HG03159 (cell line): ENCODE measurements around the gene HSDL1.

Experiments used
- ATAC-seq: cut with Tn5 transposase; IDR thresholded peaks from one replicate; pipeline ENCODE4 v1.9.1; 2021; ENCODE audit warnings: mild to moderate bottlenecking, moderate library complexity; ENCODE audit not compliant: unreplicated experiment

Gene HSDL1

GRCh38 chr16:84110527-84110926 lies 34.5 kb downstream of the HSDL1 start:
- no peak for ATAC-seq

GRCh38 chr16:84109598-84110335 lies 35.2 kb downstream of the HSDL1 start:
- no peak for ATAC-seq

GRCh38 chr16:84107921-84108320 lies 37.1 kb downstream of the HSDL1 start:
- no peak for ATAC-seq

DNA sequence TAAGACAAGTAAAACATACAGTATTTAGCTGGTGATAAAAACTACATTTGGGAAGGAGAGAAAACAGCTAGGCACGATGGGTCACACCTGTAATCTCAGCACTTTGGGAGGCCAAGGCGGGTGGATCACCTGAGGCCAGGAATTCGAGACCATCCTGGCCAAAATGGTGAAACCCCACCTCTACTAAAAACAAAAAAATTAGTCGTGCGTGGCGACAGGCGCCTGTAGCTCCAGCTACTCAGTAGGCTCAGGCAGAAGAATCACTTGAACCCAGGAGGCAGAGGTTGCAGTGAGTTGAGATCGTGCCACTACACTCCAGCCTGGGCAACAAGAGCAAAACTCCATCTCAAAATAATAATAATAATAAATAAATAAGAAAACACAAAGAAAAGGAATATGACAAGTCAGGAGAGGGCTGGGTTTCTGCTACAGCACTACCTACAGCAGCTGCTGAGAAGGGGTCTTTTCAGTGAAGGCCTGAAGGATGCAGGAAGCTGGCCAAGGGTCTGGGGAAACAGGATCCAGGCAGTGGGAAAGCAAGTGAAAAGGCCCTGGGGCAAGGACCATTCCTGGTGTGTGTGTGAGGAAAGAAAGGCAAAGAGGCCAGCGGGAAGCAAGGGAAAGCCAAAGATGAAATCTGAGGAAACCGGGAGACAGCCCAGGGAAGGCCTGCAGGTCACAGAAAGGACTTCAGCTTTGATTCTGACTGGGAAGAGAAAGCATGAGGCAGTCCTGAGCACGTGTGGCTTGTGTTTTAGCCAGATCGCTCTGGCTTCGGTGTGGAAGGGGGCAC lies 38.8 kb downstream of the HSDL1 start:
- ATAC-seq: no peak

DNA sequence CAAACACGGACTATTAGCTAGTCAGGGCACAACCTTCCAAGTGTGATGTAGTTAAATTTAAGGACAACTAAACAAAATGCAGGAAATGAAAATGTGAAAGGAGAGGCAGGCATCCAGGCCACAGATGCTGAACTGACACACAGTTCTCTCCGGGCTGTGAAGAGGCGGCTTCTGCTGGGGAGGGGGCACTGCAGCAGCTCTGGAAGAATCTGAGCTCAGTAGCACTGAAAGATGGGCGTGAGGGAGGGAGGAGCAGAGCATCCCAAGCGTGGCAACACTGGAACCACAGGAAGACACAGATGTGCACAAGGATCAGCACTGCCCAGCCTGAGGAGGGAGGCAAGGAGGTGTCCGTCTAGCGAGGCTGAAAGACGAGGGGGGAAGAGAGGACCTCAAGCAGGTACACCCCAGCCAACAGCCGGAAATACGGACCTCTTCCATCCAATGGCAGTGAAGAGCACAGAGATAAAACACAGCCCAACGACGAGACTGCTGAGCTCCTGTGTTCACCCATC lies 39.6 kb downstream of the HSDL1 start:
- no peak for ATAC-seq

- no peak for ATAC-seq
Measured at GRCh38 chr16:84104231-84104630, 40.7 kb downstream of the HSDL1 start.

DNA sequence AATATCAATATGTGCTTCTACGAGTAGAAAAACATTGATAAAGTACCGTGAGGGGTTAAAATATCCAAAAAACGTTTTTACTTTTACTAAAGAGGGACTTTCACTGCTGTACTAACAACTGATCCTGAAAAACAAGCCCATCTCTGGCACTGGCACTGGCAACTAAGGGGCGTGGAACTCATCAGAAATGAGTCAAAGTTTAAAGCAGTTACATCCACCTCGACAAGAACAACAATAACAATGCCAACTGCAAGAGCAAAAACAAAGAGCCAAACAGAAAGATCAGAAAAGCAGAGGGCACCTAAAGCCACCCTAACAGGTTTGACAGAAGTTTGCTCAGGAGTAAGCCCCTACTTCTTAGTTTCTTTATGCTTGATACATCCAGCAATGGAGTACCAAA lies 41.3 kb downstream of the HSDL1 start:
- ATAC-seq: no peak

DNA sequence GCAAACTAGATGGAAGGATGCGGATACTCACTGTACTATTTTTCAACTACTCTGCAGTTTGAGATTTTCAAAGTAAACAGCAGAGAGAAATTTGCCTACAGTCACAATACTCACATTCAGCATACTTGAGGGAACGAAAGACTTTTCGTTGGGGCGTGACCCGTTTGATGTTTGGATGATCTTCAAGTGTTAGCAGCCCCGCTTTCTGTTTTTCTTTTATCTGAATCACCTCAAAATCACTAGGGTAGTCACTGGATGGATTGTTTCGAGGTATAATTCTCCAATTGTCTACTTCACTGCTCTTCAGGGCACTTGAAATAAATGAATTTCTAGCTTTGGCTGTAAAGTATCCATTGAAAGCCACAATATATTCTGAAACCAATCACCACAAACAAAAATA lies 46.0 kb downstream of the HSDL1 start:
- no peak for ATAC-seq

DNA sequence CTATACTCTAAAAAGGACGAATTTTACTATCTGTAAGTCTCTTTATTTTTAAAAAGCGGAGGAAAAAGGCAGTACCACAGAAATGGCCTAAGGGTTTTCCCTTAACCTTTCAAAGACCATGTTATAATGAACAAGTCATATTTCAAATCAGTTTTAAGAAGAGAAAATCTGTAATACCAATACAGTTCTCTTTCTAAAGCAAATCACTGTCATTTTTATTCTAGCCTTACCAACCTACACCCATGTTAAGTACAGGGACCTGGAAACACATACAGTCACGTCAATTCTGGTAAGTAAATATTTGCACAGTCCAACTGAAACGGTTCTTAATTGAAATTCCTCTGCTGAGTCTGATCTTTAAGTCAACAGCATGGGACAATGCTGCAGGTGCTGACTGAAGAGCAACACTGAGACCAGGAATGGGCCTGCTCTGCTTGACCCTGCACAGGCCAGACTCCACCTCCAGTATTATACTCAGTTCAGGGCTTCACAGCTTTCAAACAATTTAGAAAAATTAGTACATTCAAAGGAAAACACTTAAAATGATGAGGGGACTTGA lies 48.5 kb downstream of the HSDL1 start:
- no peak for ATAC-seq

GRCh38 chr16:84095466-84095865 lies 49.5 kb downstream of the HSDL1 start:
- ATAC-seq: no peak

DNA sequence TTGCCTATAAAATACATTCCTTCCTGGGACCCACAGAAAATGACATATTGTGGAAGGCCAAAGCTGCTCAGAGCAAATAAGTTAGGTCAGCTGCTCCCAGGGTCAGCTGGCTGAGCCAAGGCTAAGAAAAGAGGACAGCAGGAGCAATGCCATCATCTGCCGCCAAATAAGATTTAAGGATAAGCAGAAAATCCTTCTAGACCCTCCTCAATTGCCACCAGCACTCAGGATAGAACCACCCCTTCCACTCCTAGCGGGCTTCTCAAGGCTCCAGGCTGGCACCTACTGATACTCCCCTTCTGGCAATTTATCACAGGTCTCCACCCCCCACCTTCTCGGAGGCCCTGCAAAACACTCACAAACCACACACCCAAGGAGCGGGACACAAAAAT lies 51.1 kb downstream of the HSDL1 start:
- no peak for ATAC-seq

DNA sequence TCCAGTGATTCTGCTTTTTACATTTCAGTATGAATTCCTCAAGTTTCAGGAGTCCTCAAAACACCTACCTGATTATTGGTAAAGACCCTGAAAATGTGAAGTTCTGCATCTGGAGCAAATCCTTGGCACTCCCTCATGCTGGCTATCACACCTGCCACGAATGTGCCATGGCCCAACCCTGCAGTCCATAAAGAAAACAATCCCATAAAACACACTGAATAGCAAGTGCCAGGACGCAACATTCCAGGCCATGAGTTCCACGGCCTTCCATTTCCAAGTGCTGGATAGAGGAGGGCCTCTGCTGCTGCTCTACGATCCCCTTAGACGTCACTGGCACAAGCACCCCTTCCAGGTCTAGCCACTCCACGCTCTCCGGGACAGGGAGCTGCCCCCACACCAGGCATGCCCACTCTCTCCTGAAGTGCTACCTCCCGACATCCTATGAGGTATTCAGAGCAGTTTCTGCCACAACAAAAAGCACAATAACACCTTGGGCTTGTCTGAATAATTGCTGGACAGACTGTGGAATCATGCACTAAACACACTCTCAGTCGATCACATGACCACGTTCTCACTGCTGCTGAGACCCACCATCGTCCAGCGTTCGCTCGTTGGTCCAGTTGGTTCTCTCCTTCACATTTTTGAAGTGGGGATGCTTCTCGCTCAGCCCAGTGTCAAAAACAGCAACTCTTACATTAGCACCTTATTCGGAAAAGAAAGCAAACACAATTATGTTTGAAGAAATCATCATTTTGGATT lies 51.7 kb downstream of the HSDL1 start:
- no peak for ATAC-seq

DNA sequence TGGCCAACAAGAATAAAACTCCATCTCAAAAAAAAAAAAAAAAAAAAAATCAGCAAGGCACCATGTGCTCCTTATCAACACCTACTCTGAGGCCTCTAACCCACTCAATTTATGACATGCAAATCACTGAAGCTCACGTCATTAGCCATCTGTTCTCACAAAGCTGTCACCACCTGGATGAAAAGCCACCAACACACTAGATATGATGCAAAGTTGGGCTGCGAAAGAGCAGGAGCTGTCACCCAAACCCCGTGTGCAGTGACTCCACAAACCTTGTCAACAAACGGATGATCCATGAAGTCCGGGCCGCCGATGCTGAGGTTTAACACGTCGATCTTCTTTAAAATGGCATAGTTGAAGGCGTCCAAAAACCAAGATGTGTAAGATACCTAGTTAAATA lies 53.5 kb downstream of the HSDL1 start:
- no peak for ATAC-seq

DNA sequence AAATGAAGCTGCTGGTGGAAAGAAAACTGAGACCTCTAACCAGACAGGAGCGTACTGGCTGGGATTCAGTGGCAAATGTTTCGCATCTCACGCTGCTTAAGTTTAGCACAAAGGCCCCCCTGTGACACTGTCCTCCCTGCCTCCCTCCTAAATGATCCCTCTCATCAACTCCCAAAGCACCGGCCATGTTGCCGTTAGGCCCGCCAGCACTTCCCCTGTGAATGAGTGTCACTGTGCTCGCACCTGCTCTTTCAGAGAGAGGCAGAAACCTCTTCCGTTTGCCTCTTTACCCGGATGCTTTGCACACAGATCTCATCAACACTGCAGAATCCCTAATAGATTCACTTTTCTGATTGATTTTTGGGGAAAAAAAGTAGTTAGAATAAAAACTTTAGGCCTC lies 54.8 kb downstream of the HSDL1 start:
- ATAC-seq: no peak

GRCh38 chr16:84088695-84089395 lies 56.1 kb downstream of the HSDL1 start:
- peak; percentile 82 for ATAC-seq

DNA sequence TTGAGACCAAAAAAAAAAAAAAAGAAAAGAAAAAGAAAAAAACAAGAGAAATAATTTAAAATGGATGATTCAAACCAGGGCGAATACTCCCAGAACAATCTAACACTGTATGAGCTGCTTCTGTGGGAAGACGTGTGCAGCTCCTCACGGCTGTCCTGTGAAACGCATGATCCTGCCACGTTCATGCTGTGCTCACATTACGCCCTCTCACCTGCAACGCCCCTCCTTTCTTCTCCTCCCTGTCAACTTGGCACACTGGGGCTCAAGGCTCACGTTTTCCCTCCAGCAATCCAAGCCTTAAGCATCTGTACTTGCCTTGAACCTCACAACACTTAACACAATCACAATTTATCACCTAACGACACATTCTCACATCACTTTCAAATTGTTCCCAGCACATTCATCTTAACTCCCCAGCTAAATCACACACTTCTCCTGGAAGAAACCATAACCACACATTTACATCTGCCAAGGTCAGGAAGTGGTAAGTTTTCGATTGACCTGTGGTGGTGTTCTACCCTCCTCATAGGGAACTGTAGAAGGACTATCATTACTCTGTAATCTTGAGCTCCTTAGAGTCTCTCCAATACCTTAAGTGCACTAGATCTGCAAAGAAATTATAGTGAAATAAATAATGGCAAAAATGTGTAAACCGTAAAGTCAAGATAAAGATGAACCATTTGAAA lies 57.4 kb downstream of the HSDL1 start:
- ATAC-seq: no peak

- no peak for ATAC-seq
Measured at GRCh38 chr16:84087001-84087400, 58.0 kb downstream of the HSDL1 start.

- no peak for ATAC-seq
Measured at GRCh38 chr16:84086341-84086740, 58.6 kb downstream of the HSDL1 start.

DNA sequence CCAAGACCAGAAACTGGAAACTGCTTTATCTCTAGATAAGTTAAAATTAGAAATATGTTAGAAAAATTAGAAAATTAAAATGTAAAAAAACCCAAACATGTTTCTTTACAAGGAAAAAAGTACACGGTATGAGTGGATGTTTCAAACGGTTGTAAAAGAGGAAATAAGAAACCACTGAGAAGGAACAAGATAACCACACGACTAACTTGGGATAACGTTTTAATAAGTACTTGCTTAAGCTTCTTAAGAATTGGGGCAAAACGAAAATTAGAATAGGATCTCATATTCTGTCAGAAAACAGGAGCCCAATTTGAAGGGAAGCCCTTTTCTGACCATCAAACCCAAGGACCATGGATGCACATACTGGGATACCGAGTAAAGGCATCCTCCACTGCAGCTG lies 59.2 kb downstream of the HSDL1 start:
- ATAC-seq: no peak

GRCh38 chr16:84085271-84085667 lies 59.7 kb downstream of the HSDL1 start:
- ATAC-seq: no peak
